T47D (cell line): Measurements from ENCODE around the gene SMPD4.
"Not testable (repeated sequence)": the region's sequence is repeated elsewhere in the genome, so short reads cannot be mapped to it uniquely, and the experiment has no call there.

Source experiments
- DNase-seq, 2 experiments: peaks; one replicate each; pipeline versions ENCODE4 v3.0.0 to v3.0.0-alpha.2; 2011 to 2012; ENCODE audit warnings: low read depth in 1 of 2, low spot score in 1 of 2
- JUND ChIP-seq: IDR thresholded peaks from 2 replicates; pipeline ENCODE4 v1.6.1; 2012; ENCODE audit warnings: low read depth
- in situ Hi-C: cut with HindIII; loops from 2 replicates; pipeline ENCODE4 v1.10.0; 2016; ENCODE audit warnings: low sequenced_read_pairs, low pct_unique_long_range_greater_than_20kb

The SMPD4 gene

GRCh38 chr2:130181325-130181879, at the start of gene SMPD4:
Gene SMPD4, minus strand, starts transcription at chr2:130181602. Its CDS starts 5,010 bp downstream, at chr2:130176592.
- peak; percentile 69 to 95 for DNase-seq
- in situ Hi-C loops = no loop called here
- no peak for TF ChIP-seq JUND

GRCh38 chr2:130230907-130231306, 49.5 kb upstream of the SMPD4 start:
- in situ Hi-C loops, DNase-seq: not testable (repeated sequence)

- in situ Hi-C loops, DNase-seq: not testable (repeated sequence)
Measured at GRCh38 chr2:130230376-130230775, 49.0 kb upstream of the SMPD4 start.

- in situ Hi-C loops, DNase-seq: not testable (repeated sequence)
Measured at GRCh38 chr2:130229161-130229510, 47.7 kb upstream of the SMPD4 start.

DNA sequence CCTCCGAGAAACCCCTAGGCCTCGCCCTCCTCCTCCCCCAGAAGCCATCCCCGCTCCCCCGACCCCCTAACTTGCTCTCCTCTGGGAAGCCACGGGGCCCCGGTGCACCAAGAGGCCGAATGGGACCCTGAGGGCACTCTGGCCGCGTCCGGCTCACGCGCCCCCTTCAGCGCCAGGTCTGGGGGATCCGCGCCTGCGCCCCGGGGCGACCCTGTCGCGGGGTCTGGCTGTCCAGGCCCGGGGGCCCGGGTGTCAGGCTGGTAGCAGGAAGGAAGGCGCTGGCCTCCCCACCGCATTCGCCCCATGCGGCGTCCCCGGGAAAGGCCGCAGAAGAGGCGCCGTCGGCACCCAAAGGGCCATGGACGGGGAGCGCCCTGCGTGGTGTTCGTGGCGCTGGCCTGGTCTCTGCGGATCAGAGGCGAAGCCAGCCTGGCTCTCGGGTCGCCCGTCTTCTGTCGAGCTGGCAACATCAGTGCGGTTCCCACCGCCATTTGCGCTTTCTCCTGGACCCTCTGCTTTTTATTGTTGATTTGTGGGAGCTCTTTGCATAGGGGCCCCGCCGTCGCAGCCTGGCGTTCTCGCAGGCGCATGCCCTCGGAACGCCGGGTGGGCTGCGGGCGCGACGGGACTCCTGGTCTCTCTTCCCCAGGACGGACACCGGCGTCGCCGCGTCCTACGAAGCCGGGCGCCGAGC, 47.2 kb upstream of the SMPD4 start:
- in situ Hi-C loops, DNase-seq: not testable (repeated sequence)

GRCh38 chr2:130228005-130228404, 46.6 kb upstream of the SMPD4 start:
- DNase-seq, in situ Hi-C loops: not testable (repeated sequence)

DNA sequence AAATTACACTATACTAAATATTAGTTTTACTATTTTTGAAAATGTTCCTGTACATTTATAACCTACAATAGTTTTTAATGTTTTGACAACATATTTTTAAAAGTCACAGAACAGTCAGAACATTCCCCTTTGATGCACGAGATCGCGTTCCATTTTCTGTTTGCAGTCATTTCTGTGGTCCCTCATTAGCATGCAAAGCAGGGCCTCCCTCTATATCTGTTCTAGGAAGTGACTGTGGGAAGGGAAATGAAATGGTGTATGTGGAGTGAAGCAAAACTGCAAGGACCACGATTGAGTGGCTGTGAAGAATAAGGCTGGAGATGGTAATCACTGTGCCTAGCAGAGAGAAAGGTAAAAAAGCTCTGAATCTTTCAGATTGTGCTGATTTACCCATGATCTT, 41.1 kb upstream of the SMPD4 start:
- DNase-seq, in situ Hi-C loops: not testable (repeated sequence)

DNA sequence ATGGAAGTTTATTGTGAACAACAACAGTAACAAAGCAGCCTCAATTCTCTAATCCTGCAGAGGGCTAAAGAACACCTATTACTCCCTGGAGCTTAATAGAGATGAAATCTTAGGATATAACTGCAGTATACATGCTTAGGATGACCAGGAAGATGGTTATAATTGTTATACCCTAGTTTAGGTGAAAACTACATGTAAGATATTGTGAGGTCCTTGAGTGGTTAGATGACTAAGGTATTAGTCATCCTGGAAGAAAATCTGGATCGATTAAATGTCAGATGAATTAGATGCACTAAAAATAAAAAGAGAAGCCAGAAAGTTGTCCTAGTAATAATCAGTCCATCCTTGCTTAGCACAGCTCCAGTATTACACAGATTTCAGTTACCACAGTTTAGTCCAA, 39.1 kb upstream of the SMPD4 start:
- in situ Hi-C loops, DNase-seq: not testable (repeated sequence)

DNA sequence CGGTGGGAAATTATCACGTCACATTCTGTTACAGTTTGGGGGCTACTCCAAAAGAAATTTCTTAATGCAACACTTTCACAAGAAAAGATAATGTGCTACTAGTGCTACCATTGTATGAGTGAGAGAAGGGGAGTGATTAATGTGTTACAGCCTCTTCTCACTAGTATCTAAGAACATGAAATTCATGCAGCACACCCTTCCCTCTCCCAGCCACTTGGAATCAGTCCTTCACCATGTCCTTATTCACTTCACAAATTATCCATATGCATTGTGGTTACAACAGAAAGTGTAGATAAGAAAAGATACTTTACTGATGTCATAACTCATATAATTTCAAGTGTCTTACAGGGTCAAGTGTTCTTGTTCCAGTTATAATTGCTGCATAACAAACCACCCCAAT, 37.7 kb upstream of the SMPD4 start:
- in situ Hi-C loops, DNase-seq: not testable (repeated sequence)

- in situ Hi-C loops, DNase-seq: not testable (repeated sequence)
Measured at GRCh38 chr2:130207051-130207450, 25.6 kb upstream of the SMPD4 start.

DNA sequence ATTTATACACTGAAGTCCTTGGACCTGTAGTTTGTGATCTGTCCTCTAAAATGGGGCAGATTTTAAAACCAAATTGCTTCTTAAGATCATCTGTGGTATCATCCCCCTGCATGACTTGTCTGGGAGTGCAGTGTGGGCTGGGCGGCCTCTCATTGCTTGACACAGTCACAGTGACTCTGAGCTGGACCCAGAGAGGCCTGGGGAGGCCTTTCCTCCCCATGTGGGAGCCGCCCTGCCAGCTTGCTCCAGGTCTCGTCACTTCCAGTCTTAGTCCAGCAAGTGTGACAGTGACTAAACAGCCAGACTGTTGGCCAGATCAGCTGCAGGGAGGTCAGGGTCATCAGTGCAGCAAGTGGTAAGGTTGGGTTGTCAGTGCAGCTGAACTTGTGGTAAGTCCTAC, 21.7 kb upstream of the SMPD4 start:
- DNase-seq, in situ Hi-C loops: not testable (repeated sequence)

- DNase-seq, in situ Hi-C loops: not testable (repeated sequence)
Measured at GRCh38 chr2:130202518-130202917, 21.1 kb upstream of the SMPD4 start.

DNA sequence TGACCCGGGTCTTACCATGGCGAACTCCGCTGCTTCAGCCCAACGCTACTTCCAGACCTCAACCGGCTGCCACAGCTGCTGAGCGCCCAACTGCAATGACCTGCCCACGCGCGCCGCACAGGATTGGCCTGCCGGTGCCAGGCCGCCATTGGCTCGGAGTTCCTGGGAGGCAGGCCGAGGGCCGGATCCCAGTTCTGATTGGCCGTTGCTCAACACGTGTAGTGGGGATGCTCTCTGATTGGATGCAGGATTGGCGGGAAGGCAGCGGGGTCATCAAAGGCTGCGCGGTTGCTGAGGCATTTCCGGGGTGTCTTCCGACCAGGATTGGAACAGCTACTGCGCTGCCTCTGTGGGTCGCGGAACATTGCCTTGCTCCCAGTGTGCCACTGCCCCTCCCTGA, 16.9 kb upstream of the SMPD4 start, which contains the start of gene TUBA3E:
TUBA3E (minus strand) TSS at position 97 of the 400 bp plus-strand sequence; CDS start at position 18, 79 bp downstream.
- in situ Hi-C loops = no loop called here
- no peak for DNase-seq
- TF ChIP-seq JUND = no peak

DNA sequence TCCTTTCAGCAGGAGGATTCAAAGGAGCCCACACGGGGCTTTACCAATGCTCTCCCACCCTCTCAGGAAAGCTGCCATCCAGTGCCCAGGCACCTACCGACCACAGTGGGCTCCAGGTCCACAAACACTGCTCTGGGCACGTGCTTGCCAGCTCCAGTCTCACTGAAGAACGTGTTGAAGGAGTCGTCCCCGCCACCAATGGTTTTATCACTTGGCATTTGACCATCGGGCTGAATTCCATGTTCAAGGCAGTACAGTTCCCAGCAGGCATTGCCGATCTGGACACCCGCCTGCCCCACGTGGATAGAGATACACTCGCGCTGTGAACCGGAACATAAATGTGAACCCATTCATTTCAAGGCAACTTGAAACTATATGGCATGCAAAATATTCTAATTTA, 14.7 kb upstream of the SMPD4 start:
- DNase-seq, in situ Hi-C loops: not testable (repeated sequence)

DNA sequence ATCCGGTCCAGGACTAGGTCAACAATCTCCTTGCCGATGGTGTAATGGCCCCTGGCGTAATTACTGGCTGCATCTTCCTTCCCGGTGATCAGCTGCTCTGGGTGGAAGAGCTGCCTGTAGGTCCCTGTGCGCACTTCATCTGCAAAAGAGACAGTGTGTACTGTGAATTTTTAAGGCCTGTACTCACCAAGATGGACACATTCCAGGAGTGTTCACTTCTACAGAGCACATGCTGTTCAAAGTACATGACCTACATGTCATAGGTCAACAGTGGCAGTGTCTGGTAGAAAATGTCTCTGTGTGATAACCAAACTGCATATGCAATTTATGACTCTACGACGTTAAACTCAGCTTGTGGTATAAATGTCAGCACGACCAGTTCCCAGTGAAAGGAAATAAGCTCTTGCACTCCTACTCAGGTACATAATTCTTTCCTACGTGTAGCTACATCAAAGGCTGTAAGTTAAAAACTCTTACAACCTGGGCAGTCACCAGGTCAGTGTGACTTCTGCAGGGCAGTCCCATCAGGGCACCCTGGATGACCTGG, 13.8 kb upstream of the SMPD4 start:
- in situ Hi-C loops, DNase-seq: not testable (repeated sequence)

GRCh38 chr2:130193824-130194223, 12.4 kb upstream of the SMPD4 start:
- in situ Hi-C loops, DNase-seq: not testable (repeated sequence)

DNA sequence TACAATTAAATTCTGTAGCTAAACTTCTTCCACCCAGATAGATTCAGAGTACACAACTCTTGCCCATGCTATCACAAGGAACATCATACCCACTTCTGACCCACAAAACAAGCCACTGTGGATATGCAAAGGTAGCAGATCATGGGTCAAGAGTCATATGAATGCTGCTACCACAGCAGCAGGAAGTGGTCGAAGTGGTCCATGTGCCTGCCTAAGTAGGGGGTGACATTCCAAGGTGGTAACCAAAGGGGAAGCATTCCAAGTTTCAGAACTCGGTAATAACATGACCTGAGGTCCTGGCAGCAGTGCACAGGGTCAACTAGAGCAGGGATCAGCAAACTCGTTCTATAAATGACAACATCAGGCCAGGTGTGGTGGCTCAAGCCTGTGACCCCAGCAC, 11.0 kb upstream of the SMPD4 start:
- DNase-seq, in situ Hi-C loops: not testable (repeated sequence)

GRCh38 chr2:130191319-130191718, 9.9 kb upstream of the SMPD4 start:
- DNase-seq, in situ Hi-C loops: not testable (repeated sequence)
